RWPE1 (cell line): ENCODE data around the gene OPTC.

Experiments used
- CTCF ChIA-PET: fragments of 350-600 bp; sonication (Branson Sonifier 250); formaldehyde crosslinking; extraction: SDS; loops from one replicate; lab custom pipeline; 2021; lab: Yijun Ruan, JAX
- POLR2A ChIA-PET: fragments of 400-600 bp; formaldehyde crosslinking; extraction: SDS; loops from one replicate; lab custom pipeline; 2020; ENCODE audit warnings: antibody characterized with exemption; ENCODE audit not compliant: low non-redundant PET; lab: Yijun Ruan, JAX
- DNase-seq: peaks from one replicate; pipeline ENCODE4 v3.0.0; 2012; ENCODE audit warnings: low spot score
- H3K27ac ChIP-seq: fragments of 450-650 bp; 2 replicates; pipeline ENCODE4 v1.5.1; 2017
- TF ChIP-seq, protein P1 (sequence below): fragments of 450-650 bp; conservative IDR thresholded peaks from 2 replicates; pipeline ENCODE4 v1.5.1; 2017; ENCODE audit warnings: low read depth, mild to moderate bottlenecking

The OPTC gene

DNA sequence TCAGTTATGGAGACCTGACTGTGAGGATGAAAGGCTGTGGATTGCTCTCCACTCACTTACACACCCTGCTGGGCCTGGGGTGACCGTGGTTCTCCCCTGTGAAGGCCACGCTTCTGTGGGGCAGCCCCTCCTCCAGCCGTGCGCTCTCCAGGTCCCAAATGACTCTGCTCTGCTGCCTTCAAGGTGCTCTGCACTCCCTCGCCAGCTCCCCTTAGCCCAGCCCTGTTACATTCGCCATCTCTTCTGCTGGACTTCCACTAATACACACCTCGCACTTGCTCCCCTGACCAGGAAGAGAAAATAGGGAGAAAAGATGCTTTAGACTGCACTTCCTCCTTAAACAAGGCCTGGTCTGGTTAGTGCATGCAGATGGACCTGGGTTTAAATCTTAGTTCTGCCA lies 24.6 kb downstream of the OPTC start:
- H3K27ac ChIP-seq = no peak overlapping the region
- ChIA-PET CTCF (interaction anchor here (0.6 to 1.0 kb wide), 2 partner anchors 8 to 169 kb away, joined by 3 to 4 read pairs; no protein-coding TSS in a partner anchor), POLR2A (no interaction called here)
- no peak for DNase-seq
- TF ChIP-seq, protein P1, sequence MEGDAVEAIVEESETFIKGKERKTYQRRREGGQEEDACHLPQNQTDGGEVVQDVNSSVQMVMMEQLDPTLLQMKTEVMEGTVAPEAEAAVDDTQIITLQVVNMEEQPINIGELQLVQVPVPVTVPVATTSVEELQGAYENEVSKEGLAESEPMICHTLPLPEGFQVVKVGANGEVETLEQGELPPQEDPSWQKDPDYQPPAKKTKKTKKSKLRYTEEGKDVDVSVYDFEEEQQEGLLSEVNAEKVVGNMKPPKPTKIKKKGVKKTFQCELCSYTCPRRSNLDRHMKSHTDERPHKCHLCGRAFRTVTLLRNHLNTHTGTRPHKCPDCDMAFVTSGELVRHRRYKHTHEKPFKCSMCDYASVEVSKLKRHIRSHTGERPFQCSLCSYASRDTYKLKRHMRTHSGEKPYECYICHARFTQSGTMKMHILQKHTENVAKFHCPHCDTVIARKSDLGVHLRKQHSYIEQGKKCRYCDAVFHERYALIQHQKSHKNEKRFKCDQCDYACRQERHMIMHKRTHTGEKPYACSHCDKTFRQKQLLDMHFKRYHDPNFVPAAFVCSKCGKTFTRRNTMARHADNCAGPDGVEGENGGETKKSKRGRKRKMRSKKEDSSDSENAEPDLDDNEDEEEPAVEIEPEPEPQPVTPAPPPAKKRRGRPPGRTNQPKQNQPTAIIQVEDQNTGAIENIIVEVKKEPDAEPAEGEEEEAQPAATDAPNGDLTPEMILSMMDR = no peak

DNA sequence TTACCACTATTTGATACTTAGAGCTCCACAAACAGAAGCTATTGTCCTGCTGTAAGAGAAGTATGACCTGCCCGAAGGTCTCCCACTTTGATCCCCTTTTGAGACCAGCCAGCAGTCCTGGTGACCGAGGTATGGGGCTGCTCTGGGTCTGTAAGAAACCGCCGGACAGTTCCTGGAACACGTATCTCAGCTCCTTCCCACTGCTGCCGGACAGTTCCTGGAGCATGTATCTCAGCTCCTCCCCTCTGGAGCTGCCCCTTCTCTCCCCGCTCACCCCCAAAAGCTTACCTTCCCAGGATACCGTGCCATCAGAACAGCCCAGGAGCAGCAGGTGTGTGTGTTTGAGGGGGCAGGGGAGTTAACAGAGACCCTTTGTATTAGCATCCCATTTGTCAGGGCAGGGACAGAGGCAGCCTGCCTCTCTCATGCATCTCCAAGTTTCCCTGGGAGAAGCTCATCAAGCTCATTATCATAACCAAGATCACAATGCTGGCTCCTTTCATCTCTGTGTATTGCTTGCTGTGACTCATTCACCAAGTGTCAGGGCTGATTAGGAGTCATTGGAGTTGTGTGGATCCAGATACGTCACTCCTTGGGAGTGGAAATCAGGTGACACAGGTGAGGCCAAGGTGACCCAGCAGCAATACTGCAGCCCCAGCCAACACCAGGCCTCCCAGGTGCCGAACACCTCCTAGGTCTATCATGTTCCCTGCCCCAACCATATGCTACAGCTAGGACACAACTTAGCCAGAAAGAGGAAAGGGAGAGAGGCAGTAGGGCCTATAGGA lies 25.3 kb downstream of the OPTC start:
- peak; percentile 52 for DNase-seq
- ChIA-PET CTCF (interaction anchor here (0.6 kb wide), 1 partner anchor 205 kb away, joined by 3 read pairs; no protein-coding TSS in a partner anchor), POLR2A (no interaction called here)
- TF ChIP-seq, protein P1 = no peak
- no peak overlapping the region for H3K27ac ChIP-seq

DNA sequence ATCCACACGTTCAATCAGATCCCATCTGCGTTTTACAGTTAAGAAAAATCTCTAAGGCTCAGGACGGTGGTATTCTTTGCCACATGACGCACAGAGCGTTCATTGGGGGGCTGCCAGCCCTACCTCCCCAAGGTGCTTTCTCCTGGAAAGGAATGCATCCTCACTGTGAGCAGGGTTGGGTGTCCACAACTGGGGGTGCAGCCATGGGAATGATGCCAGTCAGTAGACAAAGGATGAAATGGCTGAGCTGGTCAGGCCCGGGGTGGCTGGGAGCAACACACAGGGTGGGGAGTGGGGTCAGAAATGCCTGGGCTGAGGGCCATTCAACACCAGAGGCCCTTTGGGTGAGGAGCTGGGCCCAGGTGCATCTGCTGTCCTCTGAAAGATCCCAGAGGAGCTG lies 25.9 kb downstream of the OPTC start:
- CTCF ChIA-PET = interaction anchor here (0.6 kb wide), 1 partner anchor 204 kb away, joined by 3 read pairs; no protein-coding TSS in a partner anchor
- no peak for DNase-seq
- POLR2A ChIA-PET = no interaction called here
- H3K27ac ChIP-seq = no peak overlapping the region
- TF ChIP-seq, protein P1 = no peak

DNA sequence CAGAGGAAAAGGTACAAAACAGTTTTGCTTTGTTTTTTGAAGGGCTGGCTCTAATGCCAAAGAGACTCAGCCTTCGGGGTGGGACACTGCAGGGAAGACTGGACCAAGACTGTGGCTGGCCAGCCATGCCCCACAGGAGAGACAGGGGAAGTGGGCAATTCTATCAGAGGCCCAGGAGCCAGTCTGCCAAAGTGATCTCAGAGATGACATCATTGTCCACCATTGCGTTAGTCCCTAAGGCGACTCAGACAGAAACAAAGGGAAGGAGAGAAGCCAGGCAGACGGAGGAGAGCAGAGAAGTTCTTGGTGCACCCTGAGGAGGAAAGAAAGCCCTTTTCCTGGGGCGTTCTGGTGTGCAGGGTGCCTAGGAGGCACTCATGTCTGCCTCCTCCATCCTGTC lies 26.4 kb downstream of the OPTC start:
- H3K27ac ChIP-seq = no peak overlapping the region
- DNase-seq = no peak
- ChIA-PET POLR2A (no interaction called here), CTCF (interaction anchor here (0.6 kb wide), 1 partner anchor 204 kb away, joined by 3 read pairs; no protein-coding TSS in a partner anchor)
- TF ChIP-seq, protein P1 = no peak

DNA sequence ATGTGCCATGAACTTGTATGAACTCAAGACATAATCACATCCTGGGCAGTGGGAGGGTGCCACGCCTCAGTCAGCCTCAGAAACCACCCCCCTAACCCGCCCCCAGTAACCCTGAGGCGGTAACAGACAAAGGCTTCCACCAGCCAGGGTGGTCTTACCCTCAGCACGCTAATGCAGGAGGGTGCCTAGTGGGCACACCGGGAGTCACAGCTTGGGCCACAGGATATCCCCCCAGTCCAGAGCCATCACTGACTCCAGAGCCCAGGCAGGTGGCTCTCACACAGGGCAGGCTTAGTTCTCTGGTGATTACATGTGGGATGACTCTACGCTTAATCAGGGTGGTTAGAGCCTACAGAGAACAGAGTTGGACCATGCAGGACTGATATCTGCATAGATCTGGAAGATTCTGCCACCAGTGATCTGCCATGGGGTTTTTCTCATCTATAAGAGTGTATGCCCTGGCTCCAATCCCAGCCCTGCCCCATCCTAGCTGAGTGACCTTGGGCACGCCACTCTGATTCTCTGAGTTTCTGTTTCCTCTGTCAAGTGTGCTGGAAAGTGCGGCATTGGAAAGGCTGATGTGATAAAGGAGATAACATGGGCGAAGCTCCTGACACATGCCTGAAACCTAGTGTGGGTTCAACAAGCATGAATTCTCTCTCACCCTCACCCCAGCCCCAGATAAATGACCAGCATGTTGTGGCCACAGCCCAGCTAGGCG lies 27.3 kb downstream of the OPTC start:
- TF ChIP-seq, protein P1 = no peak
- no peak overlapping the region for H3K27ac ChIP-seq
- ChIA-PET POLR2A (no interaction called here), CTCF (interaction anchor here (0.6 to 1.4 kb wide), 2 partner anchors 10 to 34 kb away, joined by 3 to 5 read pairs; no protein-coding TSS in a partner anchor)
- DNase-seq = no peak

DNA sequence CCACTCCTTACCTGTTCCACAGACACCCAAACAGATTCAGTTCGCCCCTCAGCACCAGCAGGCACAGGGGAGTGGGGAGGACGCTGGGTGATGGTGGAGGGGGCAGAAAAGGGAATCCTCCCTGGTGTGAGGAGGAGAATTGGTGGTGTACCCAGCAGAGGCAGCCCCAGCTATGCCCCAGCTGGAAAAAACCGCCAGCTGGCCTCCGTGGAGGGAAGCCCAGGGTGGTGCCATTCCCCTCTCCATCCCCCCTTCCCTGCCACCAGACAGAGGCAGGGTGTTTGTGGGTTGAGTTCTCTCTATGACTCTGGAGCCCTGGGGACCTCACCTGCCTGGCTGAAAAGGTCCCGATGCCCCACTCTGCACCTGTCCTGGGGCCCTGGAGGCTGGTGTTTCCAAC lies 27.9 kb downstream of the OPTC start:
- TF ChIP-seq, protein P1 = no peak
- CTCF ChIA-PET = interaction anchor here (0.6 to 1.4 kb wide), 3 partner anchors 34 to 180 kb away, joined by 3 read pairs; no protein-coding TSS in a partner anchor
- no peak for DNase-seq
- POLR2A ChIA-PET = no interaction called here
- H3K27ac ChIP-seq = no peak overlapping the region
